PC-9 (cell line): Measurements from ENCODE around the gene C16orf82. TPM values are rescaled to one million over a fixed set of nuclear protein-coding genes. Genes with fewer than 3 reads are reported as not detected.

Source experiments
- BruUV-seq: library from RNA; stranded (reverse); fragments of 400-500 nt; replicated peaks from 2 replicates; lab custom pipeline; 2021; lab: Mats Ljungman, UMichigan
- CTCF ChIA-PET: fragments of 300-600 bp; sonication (Branson Sonifier 250); formaldehyde crosslinking; loops from one replicate; lab custom pipeline; 2022; ENCODE audit warnings: antibody characterized with exemption; lab: Charles Lee
- POLR2A ChIA-PET: fragments of 300-600 bp; sonication (Branson Sonifier 250); formaldehyde crosslinking; loops from one replicate; lab custom pipeline; 2022; ENCODE audit warnings: antibody characterized with exemption; ENCODE audit not compliant: unreplicated experiment; lab: Charles Lee
- DNase-seq, 2 experiments: peaks; one replicate each; pipeline versions ENCODE4 v3.0.0 to v3.0.0-alpha.2; 2015 to 2022; ENCODE audit warnings: mixed read lengths in 1 of 2
- H2AFZ ChIP-seq: fragments of 200-600 bp; sonication (generic); 2 replicates; pipeline ENCODE4 v1.8.1; 2017; ENCODE audit warnings: antibody characterized with exemption
- H3F3A ChIP-seq: fragments of 200-600 bp; sonication (generic); 2 replicates; pipeline ENCODE4 v1.8.1; 2017; ENCODE audit warnings: antibody characterized with exemption, mild to moderate bottlenecking, low read depth; ENCODE audit not compliant: insufficient read depth
- H3K27ac ChIP-seq: fragments of 200-600 bp; sonication (generic); 2 replicates; pipeline ENCODE4 v1.6.1; 2016; ENCODE audit warnings: mixed run types
- H3K27me3 ChIP-seq: fragments of 200-600 bp; sonication (generic); 2 replicates; pipeline ENCODE4 v1.6.1; 2016; ENCODE audit warnings: low read depth, mixed run types; ENCODE audit not compliant: insufficient read depth
- H3K36me3 ChIP-seq: fragments of 200-600 bp; sonication (generic); 2 replicates; pipeline ENCODE4 v1.6.1; 2016; ENCODE audit warnings: low read depth, mixed run types
- H3K4me1 ChIP-seq: fragments of 200-600 bp; sonication (generic); replicated peaks from 2 replicates; pipeline ENCODE4 v1.6.1; 2016; ENCODE audit warnings: mixed run types; ENCODE audit not compliant: insufficient read depth
- H3K4me2 ChIP-seq: fragments of 200-600 bp; sonication (generic); 2 replicates; pipeline ENCODE4 v1.6.1; 2017; ENCODE audit warnings: mixed run types
- H3K4me3 ChIP-seq: fragments of 200-600 bp; sonication (generic); 2 replicates; pipeline ENCODE4 v1.6.1; 2016; ENCODE audit warnings: mixed run types
- H3K79me2 ChIP-seq: fragments of 200-600 bp; sonication (generic); 2 replicates; pipeline ENCODE4 v1.6.1; 2017; ENCODE audit warnings: low read depth, mixed run types
- H3K9me2 ChIP-seq: fragments of 200-600 bp; sonication (generic); 2 replicates; pipeline ENCODE4 v1.8.1; 2017; ENCODE audit warnings: mild to moderate bottlenecking; ENCODE audit not compliant: insufficient read depth
- H3K9me3 ChIP-seq: fragments of 200-600 bp; sonication (generic); 2 replicates; pipeline ENCODE4 v1.8.1; 2016; ENCODE audit warnings: low read depth; ENCODE audit not compliant: insufficient read depth
- H4K20me1 ChIP-seq: fragments of 200-600 bp; sonication (generic); 2 replicates; pipeline ENCODE4 v1.8.1; 2017; ENCODE audit not compliant: insufficient read depth
- EZH2 ChIP-seq: fragments of 200-600 bp; sonication (generic); IDR thresholded peaks from 2 replicates; pipeline ENCODE4 v1.8.0; 2017; ENCODE audit warnings: antibody characterized with exemption, low read depth
- intact Hi-C: fragments of 100-400 bp; cut with micrococcal nuclease; formaldehyde crosslinking; loops from one replicate; pipeline ENCODE4 v1.10.0; 2022; ENCODE audit not compliant: unreplicated experiment
- total RNA-seq: library from RNA; stranded (reverse); gene quantifications from 2 replicates; pipeline ENCODE4 v1.2.3, GENCODE V29; 2021
- TF ChIP-seq, protein P1 (sequence below): fragments of 200-600 bp; sonication (generic); conservative IDR thresholded peaks from 2 replicates; pipeline ENCODE4 v1.6.1; 2017; ENCODE audit warnings: mixed run types, antibody characterized with exemption, mild to moderate bottlenecking, moderate library complexity

The C16orf82 gene
- total RNA-seq, 1 experiment from 2014 or later, result not detected

DNA sequence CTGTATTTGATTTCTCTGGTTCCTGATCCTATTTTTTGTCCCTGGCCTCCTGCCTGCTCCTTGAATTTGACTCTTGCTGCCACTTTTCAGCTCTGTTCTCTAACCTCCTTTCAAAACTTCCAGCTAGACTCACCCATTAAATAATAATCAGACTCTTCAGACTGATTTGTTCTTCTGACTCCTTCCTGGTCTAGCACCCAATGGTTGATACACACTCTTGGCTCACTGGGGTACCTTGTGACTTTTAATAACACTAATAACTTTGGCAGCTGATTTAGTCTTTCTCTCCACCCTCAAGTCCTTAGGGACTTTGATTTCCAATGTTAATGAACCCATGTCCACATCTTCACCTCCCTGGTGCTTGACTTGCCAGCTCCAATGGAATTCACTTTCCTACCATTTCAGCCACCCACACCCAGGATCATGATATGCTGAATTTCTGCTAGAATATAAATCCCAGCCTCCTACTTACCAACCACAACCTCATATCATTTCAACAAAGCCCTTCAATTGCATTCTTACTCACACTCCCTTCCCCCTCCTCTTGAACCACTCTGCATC, 19.7 kb upstream of the C16orf82 start:
- Histone ChIP-seq H3K9me3 (no peaks in the 10 kb centered on the region), H3K27me3 (peaks cover 14% of the 10 kb centered on the region), H3F3A (no peaks in the 10 kb centered on the region), H3K27ac (no peak overlapping the region), H3K4me1 (no peaks in the 10 kb centered on the region), H4K20me1 (no peaks in the 10 kb centered on the region), H3K36me3 (no peaks in the 10 kb centered on the region), H2AFZ (no peak overlapping the region), H3K4me3 (no peak overlapping the region), H3K9me2 (no peaks in the 10 kb centered on the region), H3K4me2 (no peak overlapping the region), H3K79me2 (no peaks in the 10 kb centered on the region)
- CTCF ChIA-PET, result no interaction called here
- intact Hi-C loops, result no loop called here
- no peak for DNase-seq
- TF ChIP-seq EZH2, result no peak
- TF ChIP-seq, protein P1, sequence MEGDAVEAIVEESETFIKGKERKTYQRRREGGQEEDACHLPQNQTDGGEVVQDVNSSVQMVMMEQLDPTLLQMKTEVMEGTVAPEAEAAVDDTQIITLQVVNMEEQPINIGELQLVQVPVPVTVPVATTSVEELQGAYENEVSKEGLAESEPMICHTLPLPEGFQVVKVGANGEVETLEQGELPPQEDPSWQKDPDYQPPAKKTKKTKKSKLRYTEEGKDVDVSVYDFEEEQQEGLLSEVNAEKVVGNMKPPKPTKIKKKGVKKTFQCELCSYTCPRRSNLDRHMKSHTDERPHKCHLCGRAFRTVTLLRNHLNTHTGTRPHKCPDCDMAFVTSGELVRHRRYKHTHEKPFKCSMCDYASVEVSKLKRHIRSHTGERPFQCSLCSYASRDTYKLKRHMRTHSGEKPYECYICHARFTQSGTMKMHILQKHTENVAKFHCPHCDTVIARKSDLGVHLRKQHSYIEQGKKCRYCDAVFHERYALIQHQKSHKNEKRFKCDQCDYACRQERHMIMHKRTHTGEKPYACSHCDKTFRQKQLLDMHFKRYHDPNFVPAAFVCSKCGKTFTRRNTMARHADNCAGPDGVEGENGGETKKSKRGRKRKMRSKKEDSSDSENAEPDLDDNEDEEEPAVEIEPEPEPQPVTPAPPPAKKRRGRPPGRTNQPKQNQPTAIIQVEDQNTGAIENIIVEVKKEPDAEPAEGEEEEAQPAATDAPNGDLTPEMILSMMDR, result no peak
- POLR2A ChIA-PET, result no interaction called here
- BruUV-seq, result no TSS peak

DNA sequence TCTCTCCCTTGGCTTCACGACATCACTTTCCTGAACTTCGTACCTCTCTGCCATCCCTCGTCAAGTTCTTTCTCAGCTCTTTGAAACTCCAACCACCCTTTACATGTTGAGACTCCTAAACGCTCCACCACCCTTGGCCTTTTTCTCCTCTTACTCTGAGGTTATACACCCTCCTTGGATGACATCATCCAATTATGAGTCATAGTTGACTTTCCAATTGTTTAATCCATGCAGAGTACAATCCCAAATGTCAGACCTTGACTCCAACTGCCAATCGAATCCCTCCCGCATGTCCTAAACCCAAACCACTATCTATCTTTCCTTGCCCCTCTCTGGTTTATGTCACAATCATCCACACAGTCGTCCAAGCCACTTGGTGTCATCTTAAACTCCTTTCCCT, 18.4 kb upstream of the C16orf82 start:
- no peaks in the 10 kb centered on the region for H3K4me1 ChIP-seq
- no peaks in the 10 kb centered on the region for H3K79me2 ChIP-seq
- no peak for DNase-seq
- H3K4me2 ChIP-seq, result no peak overlapping the region
- ChIA-PET POLR2A (no interaction called here), CTCF (no interaction called here)
- no peak for TF ChIP-seq EZH2
- TF ChIP-seq, protein P1, result no peak
- H4K20me1 ChIP-seq, result no peaks in the 10 kb centered on the region
- no peak overlapping the region for H2AFZ ChIP-seq
- H3K27ac ChIP-seq, result no peak overlapping the region
- no TSS peak for BruUV-seq
- peaks cover 23% of the 10 kb centered on the region for H3K27me3 ChIP-seq
- H3K36me3 ChIP-seq, result no peaks in the 10 kb centered on the region
- no peaks in the 10 kb centered on the region for H3K9me2 ChIP-seq
- no peaks in the 10 kb centered on the region for H3K9me3 ChIP-seq
- intact Hi-C loops, result no loop called here
- H3K4me3 ChIP-seq, result no peak overlapping the region
- no peaks in the 10 kb centered on the region for H3F3A ChIP-seq

DNA sequence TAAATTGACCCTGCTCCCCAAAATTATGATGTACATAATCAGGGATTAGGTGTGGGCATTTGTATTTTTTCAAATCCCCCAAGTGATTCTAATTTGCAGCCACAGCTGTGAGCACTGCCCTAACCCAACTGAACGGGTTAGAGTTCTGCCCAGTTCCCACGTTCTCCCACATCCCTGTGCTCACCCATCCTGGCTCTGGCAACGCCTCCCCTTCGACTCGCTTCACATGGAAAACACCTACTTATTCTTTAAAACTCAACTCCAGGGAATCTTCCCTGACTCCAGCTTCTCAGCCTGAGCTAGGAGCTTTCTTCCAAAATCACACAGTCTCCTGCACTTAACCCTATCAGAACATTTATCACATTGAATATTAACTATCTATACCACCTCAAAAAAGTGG, 17.6 kb upstream of the C16orf82 start:
- ChIA-PET POLR2A (no interaction called here), CTCF (interaction anchor here (0.6 kb wide), 1 partner anchor 1932 kb away, joined by 5 read pairs; no protein-coding TSS in a partner anchor)
- Histone ChIP-seq H3K27ac (no peak overlapping the region), H3K4me3 (no peak overlapping the region), H3K4me2 (no peak overlapping the region), H2AFZ (no peak overlapping the region), H3K36me3 (no peaks in the 10 kb centered on the region), H3K27me3 (peaks cover 26% of the 10 kb centered on the region), H3K79me2 (no peaks in the 10 kb centered on the region), H3K9me3 (no peaks in the 10 kb centered on the region), H3K9me2 (no peaks in the 10 kb centered on the region), H3K4me1 (no peaks in the 10 kb centered on the region), H3F3A (no peaks in the 10 kb centered on the region), H4K20me1 (no peaks in the 10 kb centered on the region)
- intact Hi-C loops, result no loop called here
- BruUV-seq, result no TSS peak
- no peak for TF ChIP-seq EZH2
- TF ChIP-seq, protein P1, result no peak
- DNase-seq, result no peak
